HG02852 (cell line): ENCODE measurements around the gene GRB10.
"Not testable (repeated sequence)": the region's sequence is repeated elsewhere in the genome, so short reads cannot be mapped to it uniquely, and the experiment has no call there.

Experiments
- ATAC-seq: cut with Tn5 transposase; IDR thresholded peaks from one replicate; pipeline ENCODE4 v1.9.1; 2021; ENCODE audit warnings: mild to moderate bottlenecking, moderate library complexity; ENCODE audit not compliant: unreplicated experiment

GRB10 gene

GRCh38 chr7:50558294-50559053 is 224.2 kb downstream of the GRB10 start:
- ATAC-seq, result no peak

DNA sequence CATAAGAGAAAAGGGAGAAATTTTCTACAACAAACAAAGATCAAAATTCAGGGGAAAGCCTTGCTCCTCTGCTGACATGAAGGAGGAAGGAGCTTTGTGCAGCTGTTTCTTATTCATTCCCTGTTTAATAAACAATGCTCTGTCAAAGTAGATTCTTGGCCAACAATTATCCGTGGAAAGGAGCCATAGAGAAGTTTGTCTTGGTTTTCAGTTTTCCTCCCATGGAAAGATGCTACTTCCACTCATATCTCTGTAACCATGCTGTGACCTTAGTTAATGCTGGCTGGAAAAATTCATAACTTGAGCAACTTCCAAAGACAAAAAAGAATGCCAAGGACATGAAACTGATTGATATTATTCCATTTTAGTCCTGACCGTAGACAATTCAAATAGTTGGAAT is 225.6 kb downstream of the GRB10 start:
- ATAC-seq, result no peak

GRCh38 chr7:50556247-50556991 is 226.3 kb downstream of the GRB10 start:
- no peak for ATAC-seq

DNA sequence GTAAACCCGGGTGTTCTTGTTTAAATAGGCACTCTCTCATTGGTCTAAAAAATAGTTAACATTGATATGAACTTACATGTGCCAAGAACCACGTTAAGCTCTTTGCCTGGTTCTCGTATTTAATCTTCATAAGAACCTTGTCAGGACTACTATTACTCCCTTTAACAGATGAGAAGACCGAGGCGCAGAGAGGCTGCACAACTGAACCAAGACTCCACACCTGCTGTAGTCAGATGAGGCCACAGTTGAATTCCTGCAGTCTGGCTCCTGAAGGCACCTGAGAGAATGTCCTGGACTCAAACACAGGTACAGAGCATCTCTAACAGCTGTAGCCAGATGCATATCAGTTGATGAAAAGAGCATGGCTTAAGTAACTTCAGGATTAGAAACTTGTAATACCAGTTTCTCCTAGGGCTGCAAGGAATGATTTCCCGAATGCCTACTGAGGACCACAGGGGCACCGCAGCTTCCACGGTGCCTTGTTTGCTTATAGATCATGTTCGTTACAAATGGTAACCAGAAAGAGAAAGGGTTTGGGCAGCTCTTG is 227.0 kb downstream of the GRB10 start:
- no peak for ATAC-seq

GRCh38 chr7:50554431-50555322 is 228.0 kb downstream of the GRB10 start:
- ATAC-seq, result no peak

- no peak for ATAC-seq
Observed at GRCh38 chr7:50553973-50554372, 228.7 kb downstream of the GRB10 start.

GRCh38 chr7:50552921-50553320 is 229.8 kb downstream of the GRB10 start:
- ATAC-seq, result no peak

DNA sequence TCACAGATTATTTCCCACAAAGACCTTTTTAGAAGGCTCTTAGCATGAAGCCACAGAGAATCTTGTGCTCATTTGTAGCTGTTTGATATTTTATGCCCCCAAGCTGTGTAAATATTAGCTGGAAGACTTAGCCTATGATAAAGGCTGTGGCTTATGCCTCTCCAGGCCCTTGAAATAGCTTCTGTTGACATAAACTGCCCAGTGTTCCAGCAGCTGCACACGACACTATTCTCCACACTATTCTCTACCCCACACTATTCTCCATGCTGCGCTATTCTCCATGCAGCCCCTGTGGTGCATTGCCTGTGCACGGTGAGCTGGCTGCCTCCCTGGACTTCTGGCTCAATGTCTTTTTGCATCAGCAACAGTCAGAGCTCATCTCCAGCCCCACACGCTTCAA is 230.6 kb downstream of the GRB10 start:
- ATAC-seq, result no peak

DNA sequence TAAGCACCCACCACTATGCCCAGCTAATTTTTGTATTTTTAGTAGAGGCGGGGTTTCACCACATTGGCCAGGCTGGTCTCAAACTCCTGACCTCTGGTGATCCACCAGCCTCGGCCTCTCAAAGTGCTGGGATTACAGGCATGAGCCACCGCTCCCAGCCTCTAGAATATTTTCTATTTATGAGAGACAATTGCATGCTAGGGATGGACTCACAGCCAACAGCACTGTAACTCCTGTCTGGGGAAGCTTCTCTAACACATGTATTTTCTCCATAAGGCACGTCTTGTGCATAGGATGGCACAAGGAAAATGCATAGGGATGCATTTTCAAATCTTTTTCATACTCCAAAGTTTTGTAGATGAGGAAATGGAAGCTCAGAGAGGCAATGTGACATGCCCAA is 237.1 kb downstream of the GRB10 start:
- not testable (repeated sequence) for ATAC-seq

DNA sequence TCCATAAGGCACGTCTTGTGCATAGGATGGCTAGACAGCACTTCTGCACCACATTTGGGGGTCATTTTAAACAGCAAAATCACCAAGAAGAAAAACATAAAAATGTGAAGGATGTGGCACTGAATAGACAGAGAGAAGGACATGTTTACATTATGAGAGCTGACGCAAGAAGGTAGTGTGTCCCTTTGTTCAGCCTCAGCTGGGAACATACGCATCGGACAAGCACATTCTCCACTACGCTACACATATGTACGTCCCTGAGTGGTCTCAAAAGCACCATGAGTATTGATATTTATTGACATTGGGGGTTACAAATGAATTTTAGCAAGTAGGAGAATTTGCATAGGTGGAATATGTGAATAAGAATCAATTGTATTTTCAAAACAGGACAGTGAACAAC is 237.7 kb downstream of the GRB10 start:
- ATAC-seq, result no peak

GRCh38 chr7:50543776-50544442 is 238.8 kb downstream of the GRB10 start:
- ATAC-seq, result no peak

DNA sequence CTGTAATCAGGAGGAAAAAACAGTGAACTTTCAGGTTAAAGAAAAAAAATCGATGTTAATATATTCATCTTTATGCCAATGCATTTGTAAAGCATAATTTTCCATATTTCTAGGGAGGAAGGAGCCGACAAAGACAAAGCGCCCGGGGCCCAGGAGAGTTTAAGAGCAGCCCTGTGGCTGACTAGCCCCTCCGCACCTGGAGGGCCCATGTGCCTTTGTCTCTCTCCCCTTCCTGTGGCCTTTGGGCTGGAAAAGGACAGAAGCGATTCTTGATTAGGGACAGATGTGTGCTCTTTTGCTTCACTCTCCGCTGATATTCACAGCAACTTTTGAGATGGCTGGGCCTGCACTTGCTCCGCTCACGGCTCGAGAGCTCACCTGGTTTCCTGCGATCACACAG is 240.6 kb downstream of the GRB10 start:
- ATAC-seq, result no peak

DNA sequence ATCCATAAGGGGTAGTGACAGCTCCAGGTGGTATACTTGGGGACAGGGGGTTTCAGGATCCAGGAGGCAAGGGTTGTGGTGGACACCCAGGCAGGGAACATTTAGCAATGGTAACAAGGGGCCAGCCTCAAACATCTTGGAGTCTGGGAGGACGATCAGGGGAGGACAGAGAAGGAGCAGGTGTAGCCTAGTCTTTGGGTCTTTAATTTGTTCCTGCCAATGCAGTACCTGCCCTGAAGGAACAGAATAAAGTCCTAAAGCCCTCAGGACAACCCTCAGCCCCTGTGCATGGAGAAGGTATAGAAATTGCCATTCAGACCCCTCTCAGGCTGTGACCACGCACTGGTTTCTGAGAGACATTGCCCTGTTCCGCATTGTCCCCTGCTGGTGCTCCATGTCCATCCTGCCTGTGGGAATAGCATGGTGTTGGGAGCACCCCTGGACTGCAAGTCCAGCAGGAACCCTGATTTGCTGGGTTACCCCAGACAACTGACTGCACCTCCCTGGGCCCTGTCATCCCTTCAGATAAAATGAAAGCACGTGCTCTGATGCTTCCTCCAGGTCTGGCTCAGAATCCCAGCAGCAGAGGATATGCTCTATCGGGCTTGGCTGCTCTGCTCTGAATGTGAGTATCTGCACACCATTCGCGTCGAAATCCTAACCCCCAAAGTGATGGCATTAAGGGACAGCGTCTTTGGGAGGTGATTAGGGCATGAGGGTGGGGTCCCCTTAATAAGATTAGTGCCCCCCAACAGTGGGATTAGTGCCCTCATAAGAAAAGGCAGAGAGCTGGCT is 241.7 kb downstream of the GRB10 start:
- no peak for ATAC-seq
